GM12878 (cell line): ENCODE data around the gene ATP8A1.

Experiments used
- ATF3 ChIP-seq: IDR thresholded peaks from 2 replicates; pipeline ENCODE4 v1.6.1; 2011; ENCODE audit warnings: low read depth, mild to moderate bottlenecking, low read length, moderate library complexity, borderline replicate concordance; ENCODE audit errors: extremely low read depth
- BRCA1 ChIP-seq: IDR thresholded peaks from 2 replicates; pipeline ENCODE4 v1.6.1; 2011; ENCODE audit warnings: low read depth, low read length, improper control_type of control experiment
- HDAC6 ChIP-seq: fragments of 200-600 bp; sonication (generic); IDR thresholded peaks from one replicate; pipeline ENCODE4 v1.8.0; 2017; ENCODE audit warnings: antibody characterized with exemption; ENCODE audit not compliant: unreplicated experiment
- MAX ChIP-seq: IDR thresholded peaks from 2 replicates; pipeline ENCODE4 v1.6.1; 2012; ENCODE audit warnings: low read depth, low read length, improper control_type of control experiment
- MTA3 ChIP-seq: IDR thresholded peaks from 2 replicates; pipeline ENCODE4 v1.6.1; 2012; ENCODE audit warnings: low read length, inconsistent platforms, borderline replicate concordance
- NFIC ChIP-seq: IDR thresholded peaks from 2 replicates; pipeline ENCODE4 v1.6.1; 2012; ENCODE audit warnings: low read depth, mild to moderate bottlenecking, inconsistent platforms, low read length, moderate library complexity
- SUZ12 ChIP-seq: fragments of 200-600 bp; sonication (generic); IDR thresholded peaks from one replicate; pipeline ENCODE4 v1.6.1; 2018; ENCODE audit warnings: antibody characterized with exemption, mild to moderate bottlenecking; ENCODE audit not compliant: unreplicated experiment
- TARDBP ChIP-seq: IDR thresholded peaks from 2 replicates; pipeline ENCODE4 v1.6.1; 2016; ENCODE audit warnings: borderline replicate concordance
- YY1 ChIP-seq: IDR thresholded peaks from 2 replicates; pipeline ENCODE4 v1.6.1; 2011; ENCODE audit warnings: low read depth, mild to moderate bottlenecking, low read length
- ZNF622 ChIP-seq: fragments of 450-650 bp; IDR thresholded peaks from 2 replicates; pipeline ENCODE4 v1.6.1; 2017; ENCODE audit warnings: mild to moderate bottlenecking, inconsistent platforms

- TF ChIP-seq BRCA1 (no peak), MAX (no peak), NFIC (no peak), SUZ12 (no peak), YY1 (no peak), HDAC6 (no peak), ATF3 (no peak), TARDBP (no peak), ZNF622 (no peak), MTA3 (no peak)
Measured at GRCh38 chr4:42671431-42672194, 14.7 kb upstream of the ATP8A1 start.
